Measurements from ENCODE around the gene NAXD.

- TF ChIP-seq, protein P1, sequence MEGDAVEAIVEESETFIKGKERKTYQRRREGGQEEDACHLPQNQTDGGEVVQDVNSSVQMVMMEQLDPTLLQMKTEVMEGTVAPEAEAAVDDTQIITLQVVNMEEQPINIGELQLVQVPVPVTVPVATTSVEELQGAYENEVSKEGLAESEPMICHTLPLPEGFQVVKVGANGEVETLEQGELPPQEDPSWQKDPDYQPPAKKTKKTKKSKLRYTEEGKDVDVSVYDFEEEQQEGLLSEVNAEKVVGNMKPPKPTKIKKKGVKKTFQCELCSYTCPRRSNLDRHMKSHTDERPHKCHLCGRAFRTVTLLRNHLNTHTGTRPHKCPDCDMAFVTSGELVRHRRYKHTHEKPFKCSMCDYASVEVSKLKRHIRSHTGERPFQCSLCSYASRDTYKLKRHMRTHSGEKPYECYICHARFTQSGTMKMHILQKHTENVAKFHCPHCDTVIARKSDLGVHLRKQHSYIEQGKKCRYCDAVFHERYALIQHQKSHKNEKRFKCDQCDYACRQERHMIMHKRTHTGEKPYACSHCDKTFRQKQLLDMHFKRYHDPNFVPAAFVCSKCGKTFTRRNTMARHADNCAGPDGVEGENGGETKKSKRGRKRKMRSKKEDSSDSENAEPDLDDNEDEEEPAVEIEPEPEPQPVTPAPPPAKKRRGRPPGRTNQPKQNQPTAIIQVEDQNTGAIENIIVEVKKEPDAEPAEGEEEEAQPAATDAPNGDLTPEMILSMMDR (IDR thresholded peaks at IDR 0.05): no peak
- TF ChIP-seq POLR2A (IDR thresholded peaks at IDR 0.05): no peak
These were observed 32.0 kb upstream of the NAXD start for GRCh38 chr13:110583178-110583865.

All from vagina (tissue), 2 donors.